Activated gamma-delta T cell treated with anti-CD3 and anti-CD28 coated beads, Interleukin-2, amount 50 U/mL, for 16 hours (primary cell): ENCODE results near the gene DNMBP.
"Not testable (repeated sequence)": the region's sequence is repeated elsewhere in the genome, so short reads cannot be mapped to it uniquely, and the experiment has no call there.

Experiments used
- DNase-seq: peaks from one replicate; pipeline ENCODE4 v3.0.0-alpha.2; 2020; ENCODE audit warnings: low read depth

Gene DNMBP

DNA sequence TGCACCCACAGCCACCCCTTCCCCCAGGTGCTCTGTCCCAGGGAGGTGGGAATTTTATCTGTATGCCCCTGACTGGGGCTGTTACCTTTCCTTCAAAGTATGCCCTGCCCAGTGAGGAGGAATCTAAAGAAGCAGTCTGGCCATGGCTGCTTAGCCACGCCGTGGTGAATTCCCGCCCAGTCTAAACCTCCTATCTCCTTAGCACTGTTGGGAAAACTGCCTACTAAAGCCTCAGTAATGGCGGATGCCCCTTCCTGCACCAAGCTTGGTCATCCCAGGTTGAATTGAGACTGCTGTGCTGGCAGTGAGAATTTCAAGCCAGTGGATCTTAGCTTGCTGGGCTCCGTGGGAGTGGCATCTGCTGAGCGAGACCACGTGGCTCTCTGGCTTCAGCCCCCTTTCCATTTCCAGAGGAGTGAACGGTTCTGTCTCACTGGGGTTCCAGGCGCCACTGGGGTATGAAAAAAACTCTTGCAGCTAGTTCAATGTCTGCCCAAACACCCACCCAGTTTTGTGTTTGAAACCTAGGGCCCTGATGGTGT lies 140.1 kb downstream of the DNMBP start:
- no peak for DNase-seq

DNA sequence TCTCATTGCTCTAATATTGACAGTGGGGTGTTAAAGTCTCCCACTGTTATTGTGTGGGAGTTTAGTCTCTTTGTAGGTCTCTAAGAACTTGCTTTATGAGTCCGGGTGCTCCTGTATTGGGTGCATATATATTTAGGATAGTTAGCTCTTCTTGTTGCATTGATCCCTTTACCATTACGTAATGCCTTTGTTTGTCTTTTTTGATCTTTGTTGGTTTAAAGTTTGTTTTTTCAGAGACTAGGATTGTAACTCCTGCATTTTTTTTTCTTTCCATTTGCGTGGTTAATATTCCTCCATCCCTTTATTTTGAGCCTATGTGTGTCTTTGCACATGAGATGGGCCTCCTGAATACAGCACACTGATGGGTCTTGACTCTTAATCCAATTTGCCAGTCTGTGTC lies 142.5 kb downstream of the DNMBP start:
- not testable (repeated sequence) for DNase-seq

DNA sequence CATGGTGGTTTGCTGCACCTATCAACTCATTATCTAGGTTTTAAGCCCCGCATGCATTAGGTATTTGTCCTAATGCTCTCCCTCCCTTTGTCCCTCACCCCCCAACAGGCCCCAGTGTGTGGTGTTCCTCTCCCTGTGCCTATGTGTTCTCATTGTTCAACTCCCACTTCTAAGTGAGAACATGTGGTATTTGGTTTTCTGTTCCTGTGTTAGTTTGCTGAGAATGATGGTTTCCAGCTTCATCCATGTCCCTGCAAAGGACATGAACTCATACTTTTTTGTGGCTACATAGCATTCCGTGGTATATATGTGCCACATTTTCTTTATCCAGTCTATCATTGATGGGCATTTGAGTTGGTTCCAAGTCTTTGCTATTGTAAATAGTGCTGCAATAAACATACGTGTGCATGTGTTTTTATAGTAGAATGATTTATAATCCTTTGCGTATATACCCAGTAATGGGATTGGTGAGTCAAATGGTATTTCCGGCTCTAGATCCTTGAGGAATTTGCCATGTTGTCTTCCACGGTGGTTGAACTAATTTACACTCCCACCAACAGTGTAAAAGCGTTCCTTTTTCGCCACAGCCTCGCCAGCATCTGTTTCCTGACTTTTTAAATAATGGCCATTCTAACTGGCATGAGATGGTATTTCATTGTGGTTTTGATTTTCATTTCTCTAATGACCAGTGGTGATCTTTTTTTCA lies 146.1 kb downstream of the DNMBP start:
- DNase-seq = not testable (repeated sequence)

DNA sequence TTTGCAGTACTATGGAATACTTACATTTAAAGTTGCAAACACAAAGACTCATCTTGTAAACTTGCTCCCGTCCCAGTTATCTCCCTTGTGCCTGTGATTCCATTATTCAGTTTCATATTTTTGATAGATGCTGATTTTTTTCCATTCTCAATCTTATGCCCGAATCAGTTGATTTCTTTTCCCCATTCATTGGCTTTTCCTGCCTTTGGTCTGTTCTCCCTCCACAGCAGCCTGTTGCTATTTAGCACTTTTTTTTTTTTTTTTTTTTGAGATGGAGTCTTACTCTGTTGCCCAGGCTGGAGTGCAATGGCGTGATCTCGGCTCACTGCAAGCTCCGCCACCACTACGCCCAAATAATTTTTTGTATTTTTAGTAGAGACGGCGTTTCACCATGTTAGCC lies 149.3 kb downstream of the DNMBP start:
- DNase-seq = no peak

DNA sequence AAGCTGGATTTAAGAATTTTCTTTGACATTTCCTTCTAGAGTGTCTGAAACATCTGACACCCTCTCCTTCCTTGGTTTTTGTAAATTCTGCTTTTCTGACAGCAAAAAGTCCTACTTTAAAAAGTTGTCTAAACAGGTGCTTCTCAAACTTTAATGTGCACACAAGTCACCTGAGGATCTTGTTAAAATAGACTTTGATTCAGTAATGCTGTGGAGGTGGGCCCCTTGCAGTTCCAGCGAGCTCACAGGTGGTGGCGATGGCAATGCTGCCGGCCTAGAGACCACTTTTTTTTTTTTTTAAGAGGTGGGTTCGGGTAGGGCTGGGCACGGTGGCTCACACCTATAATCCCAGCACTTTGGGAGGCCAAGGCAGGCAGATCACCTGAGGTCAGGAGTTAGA lies 150.2 kb downstream of the DNMBP start:
- no peak for DNase-seq

DNA sequence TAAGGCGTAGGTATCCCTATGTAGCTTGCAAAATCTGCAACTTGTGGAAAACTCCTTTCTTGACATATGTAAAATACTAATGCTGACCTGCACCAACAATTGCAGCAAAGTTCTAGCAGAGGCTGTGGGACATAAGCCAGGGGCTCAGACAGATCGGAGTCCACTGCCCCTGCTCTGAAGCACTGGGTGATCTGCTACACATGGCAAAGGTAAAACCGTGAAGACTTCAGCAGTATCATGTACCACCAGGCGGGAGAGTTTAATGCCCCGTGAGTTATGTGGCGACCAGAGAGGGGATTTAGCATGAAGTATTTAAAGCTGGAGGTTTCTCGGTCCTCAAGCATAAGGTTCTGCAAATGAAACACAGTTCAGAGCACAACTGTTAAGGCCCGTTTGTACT lies 150.9 kb downstream of the DNMBP start:
- no peak for DNase-seq

DNA sequence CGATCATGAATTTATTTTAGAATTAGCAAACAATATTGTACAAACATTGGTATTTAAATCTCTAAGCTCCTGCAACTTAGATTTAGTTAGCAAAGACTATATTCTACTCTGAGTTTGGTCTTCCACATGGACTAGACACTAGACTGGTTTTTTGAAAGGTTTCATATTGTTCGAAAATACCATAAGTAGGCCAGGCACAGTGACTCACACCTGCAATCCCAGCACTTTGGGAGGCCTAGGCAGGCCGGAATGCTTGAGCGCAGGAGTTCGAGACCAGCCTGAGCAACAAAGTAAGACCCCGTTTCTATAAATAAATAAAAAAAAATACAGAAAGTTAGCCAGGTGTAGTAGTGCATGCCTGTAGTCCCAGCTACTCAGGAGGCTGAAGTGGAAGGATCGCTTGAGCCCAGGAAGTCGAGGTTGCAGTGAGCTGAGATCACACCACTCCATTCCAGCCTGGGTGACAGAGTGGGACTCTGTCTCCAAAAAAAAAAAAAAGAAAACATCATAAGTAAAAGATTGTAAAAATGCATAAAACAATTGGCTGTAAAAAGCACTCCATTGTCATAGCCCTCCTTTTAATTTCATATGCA lies 154.2 kb downstream of the DNMBP start:
- no peak for DNase-seq

DNA sequence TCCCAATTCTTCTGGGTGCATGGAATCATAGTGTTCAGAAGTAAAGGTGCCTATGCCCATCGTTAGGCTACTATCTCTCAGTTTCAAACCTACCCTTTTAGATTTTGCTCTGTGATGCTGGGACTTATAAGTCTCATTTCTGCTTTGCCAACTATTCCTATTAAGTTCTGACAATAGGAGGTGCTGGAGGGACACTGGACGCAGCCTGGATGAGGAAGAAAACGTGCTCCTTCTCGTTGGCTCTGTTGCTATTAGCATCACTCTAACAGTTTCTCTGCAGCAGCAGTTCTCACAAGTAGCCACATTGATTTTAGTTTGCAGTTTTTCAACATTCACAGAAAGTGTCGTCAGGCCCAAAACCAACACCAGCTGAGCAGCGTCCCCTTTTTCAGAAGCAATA lies 154.9 kb downstream of the DNMBP start:
- no peak for DNase-seq

DNA sequence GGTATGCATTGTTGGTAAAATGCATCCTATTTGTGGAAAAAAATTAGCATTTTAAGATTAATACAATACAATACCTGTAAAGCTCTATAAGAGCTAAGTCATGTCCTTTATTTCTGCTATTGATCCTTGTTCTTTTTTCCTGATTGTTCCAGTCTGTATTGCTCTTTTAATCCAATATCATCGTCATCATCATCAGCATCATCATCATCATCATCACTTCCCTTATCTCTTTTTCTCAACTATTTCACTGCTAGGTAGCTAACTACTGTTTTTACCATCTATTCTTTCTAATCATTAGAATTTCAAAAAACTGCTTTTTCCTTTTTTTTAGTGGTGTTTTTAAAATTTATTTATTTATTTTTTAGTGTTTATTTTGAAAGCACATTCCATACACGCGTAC lies 156.1 kb downstream of the DNMBP start:
- DNase-seq = no peak

DNA sequence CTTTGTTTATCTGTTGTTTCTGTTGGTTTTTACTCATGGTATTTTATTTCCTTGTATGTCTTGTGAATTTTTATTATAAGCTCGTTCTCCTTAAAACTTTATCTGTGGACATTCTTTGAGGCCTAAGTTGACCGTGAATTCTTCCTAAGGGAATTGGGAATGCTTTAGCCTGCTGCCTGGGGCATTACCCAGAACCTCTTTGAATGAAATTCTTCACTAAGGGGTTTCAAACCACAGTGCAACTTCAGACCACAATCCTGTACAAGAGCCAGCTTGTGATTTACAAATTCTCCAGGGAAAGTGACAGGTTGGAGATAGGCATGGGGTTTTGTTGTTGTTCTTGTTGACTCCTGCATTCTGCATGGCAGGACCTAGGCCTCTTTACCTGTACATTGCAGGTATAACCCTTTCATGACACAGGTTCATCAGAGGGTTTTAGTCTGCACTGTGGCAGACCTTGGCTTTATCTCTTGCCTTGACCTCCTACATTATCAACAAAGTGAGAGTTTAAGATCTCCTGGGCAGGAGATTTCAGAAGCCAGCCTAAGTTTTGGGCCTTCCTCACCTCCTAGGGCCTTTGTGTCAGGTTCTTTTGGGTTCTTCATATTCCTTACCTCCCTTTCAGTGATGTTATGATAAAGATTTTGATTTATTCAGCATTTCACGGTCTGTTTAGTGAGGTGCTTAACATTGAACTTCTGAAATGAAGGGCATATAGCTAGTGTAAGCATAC lies 157.1 kb downstream of the DNMBP start:
- DNase-seq = no peak

DNA sequence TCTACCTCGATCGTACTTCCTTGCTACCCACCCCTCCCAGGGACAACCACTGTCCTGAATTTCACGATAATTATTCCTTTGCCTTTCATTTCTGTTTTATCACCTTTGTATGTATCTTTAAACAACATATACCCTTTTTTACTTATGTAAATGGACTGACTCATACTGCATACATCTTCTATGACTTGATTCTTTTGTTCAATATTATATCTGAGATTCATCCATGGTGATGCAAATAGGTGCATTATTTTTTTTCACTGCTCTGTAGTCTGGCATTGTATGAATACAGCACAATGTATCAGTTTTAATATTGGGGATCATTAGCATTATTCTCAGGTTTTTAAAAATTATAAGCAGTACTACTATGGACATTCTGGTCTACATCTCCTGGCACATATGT lies 157.9 kb downstream of the DNMBP start:
- no peak for DNase-seq

DNA sequence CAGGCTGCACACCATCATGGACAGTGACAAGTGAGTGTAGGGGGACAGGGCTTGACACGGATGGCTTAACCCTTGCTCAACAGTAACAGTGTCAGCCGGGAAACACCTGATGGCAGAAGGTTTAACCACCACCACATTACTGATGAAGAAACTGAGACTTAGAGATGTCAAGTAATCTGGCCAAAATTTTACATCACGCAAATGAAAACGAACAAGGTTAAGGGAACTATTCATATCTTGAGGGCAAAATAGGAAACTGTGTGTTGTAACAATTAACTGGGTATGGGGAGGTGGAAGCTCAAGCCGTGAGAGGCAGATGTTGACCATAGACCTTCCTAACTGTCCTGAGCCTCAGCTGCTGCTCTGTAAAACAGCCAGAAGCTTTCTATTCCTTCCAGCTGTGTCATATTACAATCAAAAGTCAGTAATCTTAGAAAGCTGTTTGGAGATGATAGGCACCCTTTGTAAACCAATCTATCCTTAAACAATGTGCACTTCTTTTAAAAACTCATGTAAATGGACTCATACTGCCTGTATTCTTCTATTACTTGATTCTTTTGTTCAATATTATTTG lies 158.9 kb downstream of the DNMBP start:
- DNase-seq = no peak

DNA sequence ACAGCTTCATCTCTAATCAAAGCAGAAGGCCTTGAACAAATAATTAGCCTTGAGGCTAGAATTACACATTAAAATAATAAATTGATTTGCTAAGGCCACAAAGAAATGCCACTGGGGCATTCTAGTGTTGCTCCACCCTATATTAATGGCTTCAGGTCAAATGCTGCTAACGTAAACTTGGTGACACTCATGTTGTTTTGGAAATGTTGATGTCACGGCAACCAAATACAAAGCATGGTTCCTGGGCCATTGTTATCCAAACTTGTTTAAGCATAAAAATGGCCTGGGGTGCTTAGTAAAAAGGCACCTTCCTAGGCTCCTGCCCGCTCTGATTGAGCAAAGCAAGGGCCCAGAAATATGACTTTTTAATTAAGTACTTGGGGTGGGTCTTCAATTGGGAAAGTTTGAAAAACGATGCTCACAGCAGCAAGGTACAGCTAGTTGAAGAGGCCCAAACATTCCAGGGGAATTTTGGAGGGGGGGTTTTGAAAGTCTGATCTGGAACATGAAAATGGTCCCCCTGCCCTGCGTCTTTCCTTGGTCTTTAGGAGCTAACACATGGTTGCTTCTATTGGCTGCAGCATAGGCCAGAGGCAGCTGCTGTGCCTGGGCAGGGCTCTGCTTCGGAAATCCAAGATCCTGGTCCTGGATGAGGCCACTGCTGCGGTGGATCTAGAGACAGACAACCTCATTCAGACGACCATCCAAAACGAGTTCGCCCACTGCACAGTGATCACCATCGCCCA lies 159.6 kb downstream of the DNMBP start:
- DNase-seq = no peak

DNA sequence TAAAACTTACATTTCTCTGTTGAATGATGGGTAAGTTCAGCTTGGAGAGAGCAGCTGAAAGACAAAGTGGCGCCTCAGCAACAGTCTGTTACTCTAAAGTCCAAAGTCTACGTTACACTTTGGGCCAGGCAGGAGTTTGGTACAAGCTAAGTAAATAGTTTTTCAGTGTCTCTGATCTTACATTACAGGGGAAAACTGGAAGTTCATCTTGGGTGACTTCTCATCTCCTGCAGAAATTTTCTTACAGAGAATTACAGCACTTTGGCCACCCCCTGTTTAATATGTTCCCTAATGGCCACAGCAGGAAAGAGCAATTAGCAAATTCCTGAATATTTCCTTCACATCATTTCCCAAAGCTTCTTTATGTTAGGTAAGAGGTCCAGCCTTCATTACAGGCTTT lies 160.2 kb downstream of the DNMBP start:
- DNase-seq = no peak

DNA sequence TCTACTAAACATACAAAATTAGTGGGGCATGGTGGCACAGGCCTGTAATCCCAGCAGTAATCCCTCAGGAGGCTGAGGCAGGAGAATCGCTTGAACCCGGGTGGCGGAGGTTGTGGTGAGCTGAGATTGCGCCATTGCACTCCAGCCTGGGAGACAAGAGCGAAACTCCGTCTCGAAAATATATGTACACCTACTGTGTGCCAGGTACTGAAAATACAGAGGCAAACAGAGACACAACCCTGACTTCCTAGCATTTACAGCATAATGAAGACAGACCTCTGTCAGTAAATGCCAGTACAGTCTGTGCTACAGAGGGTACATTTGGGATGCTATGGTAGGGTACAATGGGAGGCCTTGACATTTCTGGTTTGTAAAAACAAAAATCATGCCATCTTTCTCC lies 160.7 kb downstream of the DNMBP start:
- DNase-seq = no peak

DNA sequence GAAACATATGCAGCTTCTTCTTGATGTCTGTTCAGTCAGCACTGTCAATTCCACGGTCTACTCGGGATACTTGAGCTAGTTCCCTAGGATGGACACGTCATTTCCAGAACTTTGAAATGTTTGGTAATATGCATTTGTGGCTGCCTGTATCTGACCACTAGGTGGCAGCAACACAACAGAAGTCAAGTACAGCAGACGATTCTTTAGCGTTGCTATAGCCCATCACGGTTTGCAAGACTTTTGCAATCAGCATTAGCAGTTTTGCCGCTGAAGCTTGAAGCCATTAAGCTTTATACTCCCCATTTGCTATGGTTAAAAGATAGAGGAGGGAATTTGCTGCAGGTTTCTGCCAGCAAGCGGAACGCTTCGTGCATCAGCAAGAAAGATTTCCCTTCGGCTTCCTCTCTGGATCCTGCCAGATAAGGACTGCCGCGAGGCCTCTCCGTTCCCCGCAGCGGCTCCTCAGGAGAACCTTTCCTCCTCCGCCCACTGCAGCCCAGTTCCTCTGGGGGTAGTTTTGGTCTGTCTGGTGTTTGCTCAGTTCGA lies 163.8 kb downstream of the DNMBP start:
- DNase-seq = peak; percentile 65

DNA sequence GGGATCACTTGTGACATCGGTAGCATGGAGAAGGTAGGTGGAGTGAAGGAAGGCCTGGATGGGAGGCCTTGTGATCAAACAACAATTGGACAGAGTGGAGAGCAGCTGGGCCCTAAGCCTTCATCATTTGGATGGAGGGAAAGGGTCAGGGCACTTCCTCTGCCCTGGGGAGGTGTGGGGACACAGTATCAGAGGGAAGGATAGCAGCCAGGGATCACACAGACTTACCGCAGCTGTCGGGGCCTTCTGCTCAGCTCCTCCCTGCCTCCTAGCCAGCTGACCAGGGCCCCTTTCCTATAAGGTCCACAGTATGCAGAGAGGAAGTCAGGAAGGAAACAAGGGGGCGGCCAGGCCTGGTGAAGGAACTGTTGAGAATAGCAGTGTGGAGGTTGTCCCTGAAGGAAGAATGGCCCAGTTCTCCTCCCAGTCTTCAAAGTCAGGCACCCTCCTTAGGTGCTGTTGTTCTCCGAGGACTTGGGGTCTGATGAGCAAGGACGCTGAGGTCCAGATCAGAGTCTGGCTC lies 165.3 kb downstream of the DNMBP start:
- DNase-seq = no peak

DNA sequence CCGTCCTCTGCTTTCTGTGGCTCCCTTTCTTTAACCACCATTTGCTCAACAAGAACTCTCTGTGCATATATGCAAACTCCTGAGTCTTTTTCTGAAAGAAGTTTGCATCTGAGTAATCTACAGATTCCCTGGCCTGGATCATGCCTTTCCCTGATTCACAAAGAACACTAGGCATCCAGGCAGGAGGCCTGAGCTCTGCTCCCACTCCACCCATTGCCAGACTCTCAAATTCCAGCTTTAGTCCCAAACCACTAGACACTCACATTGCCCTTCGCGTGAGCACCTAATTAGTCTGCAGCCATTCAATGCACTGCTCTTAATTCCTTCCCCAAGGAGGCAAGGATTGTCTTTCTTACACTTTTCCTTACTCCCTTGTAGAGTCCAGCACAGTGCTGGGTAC lies 166.4 kb downstream of the DNMBP start:
- no peak for DNase-seq

DNA sequence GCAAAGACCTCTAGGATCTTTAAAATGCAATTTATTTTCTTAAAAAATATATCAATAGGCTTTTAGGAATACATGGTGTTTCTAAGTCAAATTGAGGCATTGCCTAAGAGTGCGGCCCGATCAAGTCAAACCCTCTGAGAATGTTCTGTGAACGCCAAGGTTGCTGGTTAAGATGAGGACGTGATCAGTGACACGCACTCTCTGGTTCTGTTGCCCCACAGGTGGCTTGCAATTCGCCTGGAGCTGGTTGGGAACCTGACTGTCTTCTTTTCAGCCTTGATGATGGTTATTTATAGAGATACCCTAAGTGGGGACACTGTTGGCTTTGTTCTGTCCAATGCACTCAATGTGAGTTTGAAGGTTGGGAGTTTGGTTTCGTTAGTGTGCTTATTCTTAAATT lies 168.0 kb downstream of the DNMBP start:
- DNase-seq = no peak

DNA sequence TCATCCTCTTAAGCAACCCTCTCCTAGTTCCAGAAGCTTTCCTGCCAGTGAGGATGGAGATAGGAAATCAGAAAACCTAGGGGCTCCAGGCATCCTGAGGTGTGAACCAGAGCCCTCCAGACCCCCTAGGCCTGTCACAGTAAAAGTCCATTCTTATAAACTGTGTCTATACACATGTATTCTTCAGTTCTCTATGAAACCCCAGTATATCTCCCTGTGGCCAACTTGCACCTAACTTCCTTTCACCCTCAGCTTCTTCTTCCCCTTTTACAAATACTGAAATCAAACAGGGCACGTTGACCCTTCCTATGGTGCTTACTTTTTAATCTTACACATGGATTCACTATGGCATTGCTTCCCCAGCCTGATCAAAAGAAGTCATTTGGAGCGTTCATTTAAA lies 168.9 kb downstream of the DNMBP start:
- DNase-seq = not testable (repeated sequence)

DNA sequence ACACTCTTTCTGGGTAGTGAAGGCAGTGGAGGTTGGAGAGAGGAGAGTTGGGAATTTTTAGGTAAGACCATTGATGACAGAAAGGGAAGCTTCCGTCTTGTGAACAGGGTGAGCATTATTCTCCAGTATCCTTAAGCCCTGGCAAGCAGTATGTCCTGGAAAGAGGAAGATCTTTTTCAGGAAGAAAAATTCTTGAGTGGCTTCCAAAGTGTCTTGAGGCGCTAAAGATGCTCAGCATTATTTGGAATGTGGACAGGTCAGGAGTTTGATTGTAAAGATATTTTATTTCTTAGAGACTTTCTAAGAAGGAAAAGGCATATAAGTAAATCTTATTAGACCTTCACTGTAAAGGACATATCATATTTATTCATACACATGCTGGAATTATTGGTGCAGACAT lies 173.0 kb downstream of the DNMBP start:
- no peak for DNase-seq

DNA sequence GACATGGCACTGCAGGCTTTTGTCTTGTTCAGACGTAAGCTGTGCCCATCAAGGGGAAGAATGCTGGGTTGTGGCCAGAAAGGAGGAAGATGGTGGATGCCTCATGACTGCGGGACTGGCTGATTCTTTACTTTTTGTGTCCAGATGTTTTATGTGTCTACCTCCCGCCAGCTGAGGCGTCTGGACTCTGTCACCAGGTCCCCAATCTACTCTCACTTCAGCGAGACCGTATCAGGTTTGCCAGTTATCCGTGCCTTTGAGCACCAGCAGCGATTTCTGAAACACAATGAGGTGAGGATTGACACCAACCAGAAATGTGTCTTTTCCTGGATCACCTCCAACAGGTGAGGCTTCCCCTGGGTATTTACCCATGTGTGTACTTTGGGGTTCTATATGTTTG lies 173.8 kb downstream of the DNMBP start:
- DNase-seq = no peak
